ENCODE measurements around the gene UIMC1. TPM values are rescaled to one million over a fixed set of nuclear protein-coding genes. Genes with fewer than 3 reads are reported as not detected.
"Not testable (repeated sequence)": the region's sequence is repeated elsewhere in the genome, so short reads cannot be mapped to it uniquely, and the experiment has no call there.

The UIMC1 gene
- total and polyA plus RNA-seq, 11 donors: 14.8 to 40.2 (median 31.9) TPM

DNA sequence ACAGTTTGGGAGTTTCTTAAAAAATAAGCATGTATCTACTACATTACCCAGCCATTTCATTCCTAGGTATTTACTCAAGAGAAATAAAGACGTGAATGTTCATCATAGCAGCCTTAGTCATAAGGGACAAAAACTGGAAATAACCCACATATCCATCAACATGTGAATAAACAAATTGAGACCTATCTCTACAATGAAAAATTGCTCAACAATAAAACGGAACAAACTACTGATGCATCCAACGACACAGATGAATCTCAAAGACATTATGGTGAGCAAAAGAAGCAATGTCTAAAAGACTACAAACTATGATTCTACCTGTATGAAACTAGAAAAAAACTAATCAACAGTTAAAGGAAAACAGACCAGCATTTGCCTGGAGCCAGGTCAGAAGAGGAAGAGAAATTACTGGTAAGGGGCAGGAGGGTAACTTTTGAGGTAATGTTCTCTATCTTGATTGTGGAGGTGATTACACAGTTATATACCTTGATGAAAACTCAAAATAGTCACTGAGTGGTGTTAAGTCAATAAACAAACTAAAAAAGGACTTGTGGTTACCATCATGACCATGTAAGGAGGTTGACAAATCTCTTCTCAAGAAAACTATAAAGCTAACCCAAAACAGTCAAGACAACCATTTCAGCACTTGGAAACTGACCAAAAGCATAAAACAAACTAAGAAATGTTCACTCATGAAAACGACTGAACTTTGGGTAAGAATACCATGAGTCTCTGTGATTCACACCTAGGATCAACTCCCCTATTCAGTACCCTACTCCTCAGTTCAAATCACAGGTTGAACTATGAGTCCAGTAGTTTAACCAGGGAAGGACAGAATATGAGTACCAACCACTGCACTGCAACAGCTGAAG lies 10.4 kb downstream of the UIMC1 start:
- H3K4me1 ChIP-seq: peaks cover 0 to 44% (median 10%) of the 10 kb centered on the region in 12 donors

DNA sequence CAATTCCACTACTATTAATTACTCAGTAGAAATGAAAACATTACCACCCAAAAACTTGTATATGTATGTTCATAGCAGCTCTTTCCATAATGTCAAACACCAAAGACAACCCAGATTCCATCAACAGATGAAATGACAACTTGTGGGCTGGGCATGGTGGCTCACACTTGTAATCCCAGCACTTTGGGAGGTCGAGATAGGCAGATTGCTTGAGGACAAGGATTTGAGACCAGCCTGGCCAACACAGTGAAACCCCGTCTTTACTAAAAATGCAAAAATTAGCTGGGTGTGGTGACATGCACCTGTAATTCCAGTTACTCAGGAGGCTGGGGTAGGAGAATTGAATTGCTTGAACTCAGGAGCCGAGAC lies 11.5 kb downstream of the UIMC1 start:
- 75 to 84% (median 81%) methylated on average over 3 of the region's 3 CpGs for WGBS, 4 donors
- peak overlapping the region in 11 of 12 donors; percentile 12 to 81 (median 65) for H3K27ac ChIP-seq

More for the DNA sequence above, 10.4 kb downstream of the UIMC1 start:
- DNase-seq: no peak
- intact Hi-C loops (cut with DNase I): no loop called here
- peak in 1 of 4 donors; percentile 7 for ATAC-seq
- no peak overlapping the region for H3K4me3 ChIP-seq
- no peaks in the 10 kb centered on the region for H3K27me3 ChIP-seq
- H3K27ac ChIP-seq: peak overlapping the region in 4 of 12 donors; percentile 3 to 81 (median 60)
- H3K9me3 ChIP-seq: peaks cover 0 to 18% (median 3%) of the 10 kb centered on the region in 12 donors
- TF ChIP-seq POLR2A (IDR thresholded peaks at IDR 0.05): no peak
- TF ChIP-seq, protein P1, sequence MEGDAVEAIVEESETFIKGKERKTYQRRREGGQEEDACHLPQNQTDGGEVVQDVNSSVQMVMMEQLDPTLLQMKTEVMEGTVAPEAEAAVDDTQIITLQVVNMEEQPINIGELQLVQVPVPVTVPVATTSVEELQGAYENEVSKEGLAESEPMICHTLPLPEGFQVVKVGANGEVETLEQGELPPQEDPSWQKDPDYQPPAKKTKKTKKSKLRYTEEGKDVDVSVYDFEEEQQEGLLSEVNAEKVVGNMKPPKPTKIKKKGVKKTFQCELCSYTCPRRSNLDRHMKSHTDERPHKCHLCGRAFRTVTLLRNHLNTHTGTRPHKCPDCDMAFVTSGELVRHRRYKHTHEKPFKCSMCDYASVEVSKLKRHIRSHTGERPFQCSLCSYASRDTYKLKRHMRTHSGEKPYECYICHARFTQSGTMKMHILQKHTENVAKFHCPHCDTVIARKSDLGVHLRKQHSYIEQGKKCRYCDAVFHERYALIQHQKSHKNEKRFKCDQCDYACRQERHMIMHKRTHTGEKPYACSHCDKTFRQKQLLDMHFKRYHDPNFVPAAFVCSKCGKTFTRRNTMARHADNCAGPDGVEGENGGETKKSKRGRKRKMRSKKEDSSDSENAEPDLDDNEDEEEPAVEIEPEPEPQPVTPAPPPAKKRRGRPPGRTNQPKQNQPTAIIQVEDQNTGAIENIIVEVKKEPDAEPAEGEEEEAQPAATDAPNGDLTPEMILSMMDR (IDR thresholded peaks at IDR 0.05): no peak
- H3K36me3 ChIP-seq: peaks cover 0 to 2% (median 0%) of the 10 kb centered on the region in 9 donors
- 54 to 70% (median 63%) methylated on average over 4 of the region's 4 CpGs for WGBS, 4 donors

DNA sequence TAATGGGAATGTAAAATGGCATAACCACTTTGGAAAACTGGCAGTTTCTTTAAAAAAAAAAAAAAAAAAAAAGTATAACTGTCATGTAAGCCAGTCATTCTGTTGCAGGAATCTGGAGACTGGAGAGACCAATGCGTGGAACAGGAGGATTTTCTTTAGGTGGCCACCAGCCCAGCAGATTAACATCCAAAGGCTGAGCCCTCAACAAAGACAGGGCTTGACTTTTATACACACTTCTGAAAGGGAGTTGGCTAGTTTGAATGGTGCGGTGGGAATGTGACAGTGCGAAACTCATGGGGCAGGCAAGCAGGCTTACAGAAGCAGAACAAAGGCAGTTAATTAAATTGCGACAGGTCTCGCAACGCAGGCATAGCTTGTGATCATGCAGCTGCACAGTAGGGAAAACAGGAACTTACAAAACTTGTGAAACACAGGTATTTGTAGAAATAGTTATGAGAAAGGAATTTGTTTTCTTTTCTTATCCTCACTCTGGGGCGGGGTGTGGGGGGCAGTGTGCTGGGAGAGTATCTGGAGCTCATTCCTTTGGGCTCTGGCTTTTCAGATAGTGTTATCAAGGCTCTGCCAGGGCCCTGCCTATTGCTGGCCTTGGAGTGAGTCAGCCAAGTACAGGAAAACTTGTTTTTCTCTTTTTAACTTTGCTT lies 12.0 kb downstream of the UIMC1 start:
- Histone ChIP-seq H3K27ac (peak overlapping the region; percentile 12 to 81 (median 64)), H3K36me3 (no peaks in the 10 kb centered on the region), H3K27me3 (no peaks in the 10 kb centered on the region), H3K4me1 (peaks cover 0 to 28% (median 8%) of the 10 kb centered on the region in 12 donors), H3K4me3 (no peak overlapping the region), H3K9me3 (peaks cover 0 to 18% (median 3%) of the 10 kb centered on the region in 12 donors)
- intact Hi-C loops (cut with DNase I): no loop called here
- no peak for TF ChIP-seq POLR2A (IDR thresholded peaks at IDR 0.05)
- TF ChIP-seq, protein P1 (IDR thresholded peaks at IDR 0.05): no peak
- ATAC-seq (peak; percentile 75 to 81 (median 78)), DNase-seq (peak in 4 of 5 donors; percentile 26 to 54 (median 38))
- 51 to 64% (median 64%) methylated on average over 7 of the region's 7 CpGs for WGBS, 4 donors

More for the DNA sequence above, 11.5 kb downstream of the UIMC1 start:
- no peaks in the 10 kb centered on the region for H3K36me3 ChIP-seq
- peaks cover 0 to 33% (median 11%) of the 10 kb centered on the region in 12 donors for H3K4me1 ChIP-seq
- H3K27me3 ChIP-seq: no peaks in the 10 kb centered on the region
- no peak for TF ChIP-seq POLR2A (IDR thresholded peaks at IDR 0.05)
- TF ChIP-seq, protein P1 (IDR thresholded peaks at IDR 0.05): no peak
- no peak overlapping the region for H3K4me3 ChIP-seq
- no peak for ATAC-seq
- H3K9me3 ChIP-seq: peaks cover 0 to 18% (median 3%) of the 10 kb centered on the region in 12 donors
- DNase-seq: no peak
- intact Hi-C loops (cut with DNase I): no loop called here

DNA sequence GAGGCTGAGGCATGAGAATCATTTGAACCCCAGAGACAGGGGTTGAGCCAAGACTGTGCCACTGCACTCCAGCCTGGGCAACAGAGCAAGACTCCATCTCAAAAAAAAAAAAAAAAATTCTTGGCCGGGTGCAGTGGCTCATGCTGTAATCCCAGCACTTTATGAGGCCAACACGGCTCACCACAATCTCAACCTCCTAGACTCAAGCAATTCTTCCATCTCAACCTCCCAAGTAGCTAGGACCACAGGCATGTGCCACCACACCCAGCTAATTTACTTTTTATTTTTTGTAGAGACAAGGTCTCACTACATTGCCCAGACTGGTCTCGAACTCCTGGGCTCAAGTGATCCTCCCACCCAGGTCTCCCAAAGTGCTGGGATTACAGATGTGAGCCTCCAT lies 13.5 kb downstream of the UIMC1 start:
- H3K27me3 ChIP-seq; DNase-seq; intact Hi-C loops (cut with DNase I); H3K4me3 ChIP-seq; ATAC-seq; H3K36me3 ChIP-seq: not testable (repeated sequence)
- H3K4me1 ChIP-seq: peaks cover 0 to 31% (median 9%) of the 10 kb centered on the region in 12 donors
- WGBS, 4 donors: 82 to 96% (median 92%) methylated on average over 3 of the region's 3 CpGs
- H3K9me3 ChIP-seq: peaks cover 0 to 18% (median 3%) of the 10 kb centered on the region in 12 donors
- peak overlapping the region in 4 of 12 donors; percentile 73 to 81 (median 76) for H3K27ac ChIP-seq
